Measurements from ENCODE around the gene ABCD3.
A peak's percentile ranks its signal among the peaks of the same experiment; 100 is the strongest.

Gene ABCD3

DNA sequence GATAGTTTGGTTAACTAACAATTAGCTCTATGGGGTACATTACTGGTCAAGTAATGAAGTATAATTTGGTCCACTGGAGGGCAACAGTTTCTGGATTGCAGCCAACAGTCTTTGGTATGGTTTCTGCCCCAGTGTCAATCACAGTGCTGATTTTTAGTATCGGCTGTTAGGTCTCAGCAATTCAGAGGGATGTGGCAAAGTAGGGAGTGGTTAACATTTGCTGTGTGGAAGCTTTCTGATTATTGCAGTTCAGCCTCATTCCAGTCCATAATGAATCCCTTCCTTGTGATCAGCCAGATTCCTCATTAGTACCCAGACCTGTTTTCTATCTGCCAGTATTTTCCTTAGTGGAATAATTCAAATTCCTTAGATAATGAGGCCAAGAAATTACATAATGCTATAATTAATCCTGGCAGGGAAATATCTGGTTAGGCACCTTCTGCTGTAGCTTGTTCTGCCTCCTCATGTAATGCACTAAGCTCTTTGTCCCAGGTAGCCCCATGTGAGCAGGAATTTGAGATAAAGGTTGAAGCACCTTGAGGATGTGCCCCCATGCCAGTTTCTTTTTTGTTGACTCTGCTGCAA lies 109.3 kb downstream of the ABCD3 start:
- no peak for DNase-seq (ENCODE audit: low spot score)

- DNase-seq (ENCODE audit: low spot score) = no peak
Measured at GRCh38 chr1:94528299-94528698, 110.1 kb downstream of the ABCD3 start.

DNA sequence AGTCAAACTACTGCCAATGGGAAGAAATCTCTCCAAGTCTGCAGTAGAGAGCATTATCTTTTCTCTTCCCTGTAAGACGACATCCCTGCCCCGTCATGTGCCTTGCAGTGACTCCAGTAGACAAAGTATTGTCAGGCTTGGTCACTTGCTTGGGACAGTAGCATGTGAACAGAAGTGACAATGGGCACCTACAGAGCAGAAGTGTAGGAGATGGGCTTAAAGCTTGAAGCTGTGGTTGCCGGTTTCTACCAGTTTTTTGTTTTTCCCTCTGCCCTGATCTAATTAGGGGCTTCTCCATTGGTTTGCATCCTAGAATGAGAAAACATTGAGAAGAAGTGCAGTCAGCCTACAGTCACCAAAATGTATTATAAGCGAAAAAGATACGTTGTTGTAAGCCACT lies 110.6 kb downstream of the ABCD3 start:
- DNase-seq (ENCODE audit: low spot score) = no peak

GRCh38 chr1:94529416-94529815 lies 111.2 kb downstream of the ABCD3 start:
- no peak for DNase-seq (ENCODE audit: low spot score)

GRCh38 chr1:94530373-94530878 lies 112.2 kb downstream of the ABCD3 start:
- DNase-seq (ENCODE audit: low spot score) = no peak

GRCh38 chr1:94531664-94532063 lies 113.5 kb downstream of the ABCD3 start:
- no peak for DNase-seq (ENCODE audit: low spot score)

DNA sequence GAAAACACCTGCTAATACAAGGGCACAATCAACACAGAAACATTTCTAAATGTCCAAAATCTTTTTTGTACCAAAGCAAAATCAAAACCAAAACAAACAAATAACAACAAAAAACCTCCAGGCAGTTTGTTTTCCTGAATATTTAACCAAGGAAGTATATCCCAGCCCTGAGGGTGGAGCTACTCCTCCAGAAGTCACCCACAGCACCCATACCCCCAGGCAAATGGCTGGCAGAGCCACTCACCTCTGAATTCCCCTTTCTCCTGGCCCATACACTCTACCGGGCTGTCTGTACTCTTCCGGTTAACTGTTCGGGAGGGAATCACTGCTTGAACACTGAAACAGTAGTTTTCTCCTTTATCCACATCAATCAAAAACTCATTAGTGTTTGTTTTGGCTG lies 113.9 kb downstream of the ABCD3 start:
- no peak for DNase-seq (ENCODE audit: low spot score)

DNA sequence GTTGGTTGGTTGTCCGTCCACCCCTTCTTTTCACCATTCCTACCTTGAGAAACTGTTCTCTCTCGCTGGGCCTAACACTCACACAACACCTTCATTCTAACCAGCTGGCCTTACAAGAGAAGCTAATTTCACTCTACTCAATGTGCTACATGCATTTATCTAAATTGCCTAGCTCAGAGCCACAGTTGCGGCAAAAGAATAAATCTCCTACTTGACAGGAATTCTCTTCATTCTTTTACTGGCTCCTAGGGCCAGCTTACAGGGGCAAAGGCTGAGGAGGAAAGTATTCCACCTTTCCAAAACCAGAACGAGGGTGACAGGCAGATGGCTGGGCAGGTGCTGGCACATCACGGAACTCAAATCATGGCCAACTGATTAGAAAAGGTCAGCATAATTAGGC lies 116.9 kb downstream of the ABCD3 start:
- DNase-seq (ENCODE audit: low spot score) = no peak

GRCh38 chr1:94535879-94536278 lies 117.7 kb downstream of the ABCD3 start:
- DNase-seq (ENCODE audit: low spot score) = no peak

DNA sequence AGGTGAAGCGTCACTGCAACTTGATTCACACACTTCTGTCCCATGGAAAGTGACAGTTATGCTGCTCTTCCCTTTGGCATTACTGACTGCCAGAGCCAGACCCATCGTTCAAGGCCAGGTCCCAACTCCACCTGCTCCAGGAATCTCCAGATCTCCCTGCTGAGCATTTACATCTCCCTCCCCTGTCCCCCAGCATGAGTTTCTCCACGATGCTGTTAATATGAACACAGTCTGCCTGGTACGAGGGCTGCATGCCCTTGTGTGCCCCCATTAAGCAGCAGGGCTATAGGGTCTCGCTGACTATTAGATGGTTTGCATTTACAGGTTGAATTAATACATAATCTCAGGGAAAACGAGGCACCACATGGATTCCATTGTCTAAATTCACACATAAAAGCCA lies 119.1 kb downstream of the ABCD3 start:
- no peak for DNase-seq (ENCODE audit: low spot score)

DNA sequence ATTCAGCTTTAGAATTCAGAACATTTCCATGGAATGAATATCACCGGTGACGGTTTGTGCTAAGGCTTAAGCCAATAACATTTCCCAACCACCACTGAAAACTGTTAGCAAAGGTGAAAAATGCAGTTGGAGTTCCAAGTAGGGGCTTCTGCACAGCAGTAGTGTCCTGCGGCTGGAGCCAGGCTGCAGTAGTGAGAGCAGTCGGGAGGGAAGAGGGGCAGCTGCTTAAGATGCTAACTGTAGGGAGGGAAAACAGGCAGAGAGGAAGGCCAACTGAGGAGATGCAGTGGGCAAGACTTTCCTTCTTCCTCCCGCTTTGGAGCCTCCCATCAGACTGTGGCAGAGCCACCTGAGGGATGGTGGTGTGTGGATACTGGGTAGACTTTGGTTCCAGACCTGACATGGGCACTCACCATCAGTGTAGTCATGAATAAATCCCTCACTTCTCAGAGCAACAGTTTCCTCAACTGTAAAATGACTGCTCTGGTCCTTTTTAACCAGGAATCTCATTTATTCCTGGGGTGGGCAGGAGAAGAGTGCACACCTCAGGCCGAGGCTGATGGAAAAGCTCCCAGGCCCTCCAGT lies 120.1 kb downstream of the ABCD3 start:
- DNase-seq (ENCODE audit: low spot score) = no peak

DNA sequence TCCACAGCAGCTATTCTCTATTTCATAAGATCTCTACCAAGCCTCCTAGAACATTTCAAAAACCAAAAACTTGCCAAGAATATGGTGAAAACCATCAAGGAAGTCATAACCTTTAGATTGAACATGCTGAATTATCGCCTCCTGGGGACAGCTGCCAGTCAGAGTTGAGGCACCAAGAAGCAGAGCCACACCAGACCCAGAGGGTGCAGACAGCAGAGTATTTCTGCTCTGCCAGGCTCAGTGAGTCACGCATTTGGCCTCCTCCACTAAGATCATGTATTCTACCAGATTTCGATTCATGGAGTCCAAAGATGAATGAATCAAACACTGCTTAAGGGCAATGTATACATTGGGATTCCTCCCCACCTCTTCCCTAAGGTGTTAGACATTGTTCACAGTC lies 121.3 kb downstream of the ABCD3 start:
- DNase-seq (ENCODE audit: low spot score) = no peak

- DNase-seq (ENCODE audit: low spot score) = no peak
Measured at GRCh38 chr1:94540440-94541245, 122.5 kb downstream of the ABCD3 start.

DNA sequence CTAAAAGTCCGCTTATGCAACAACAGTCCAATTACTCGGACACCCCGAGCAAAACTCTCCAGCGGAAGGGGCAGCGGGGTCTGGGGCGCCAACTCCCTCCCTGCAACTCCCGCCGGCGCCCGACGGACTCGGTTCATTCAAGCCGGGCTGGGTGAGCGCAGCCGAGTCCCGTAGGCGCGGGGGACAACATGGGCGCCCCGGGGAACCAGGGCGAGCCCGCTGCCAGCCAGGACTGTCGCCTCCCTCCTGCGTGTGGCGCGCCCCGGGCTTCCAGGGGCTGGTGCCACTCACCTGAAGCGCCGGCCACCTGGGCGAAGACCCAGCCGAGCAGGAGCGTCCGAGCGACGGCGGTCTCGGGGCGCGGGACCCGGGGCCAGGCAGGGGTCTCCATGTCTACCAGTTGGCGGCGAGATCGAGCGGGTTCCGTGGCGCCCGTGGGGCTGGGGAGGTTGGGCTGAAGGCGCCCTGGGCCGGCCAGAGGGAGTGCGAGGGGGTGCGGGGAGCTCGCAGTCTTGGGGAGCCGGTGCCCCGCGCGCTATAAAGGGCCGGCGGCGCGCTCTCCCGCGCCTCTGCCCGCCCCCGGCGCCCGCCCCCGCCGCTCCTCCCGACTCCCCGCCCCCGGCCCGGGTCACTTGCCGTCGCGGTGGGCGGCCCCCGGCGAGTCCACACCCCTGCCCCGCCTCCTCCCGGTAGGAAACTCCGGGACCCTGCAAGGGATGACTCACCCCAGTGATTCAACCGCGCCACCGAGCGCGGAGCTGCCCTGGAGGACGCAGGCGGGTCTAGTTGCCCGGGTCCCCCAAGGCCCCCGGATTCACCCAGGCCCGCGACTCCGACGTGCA lies 123.3 kb downstream of the ABCD3 start, which contains the start of gene F3:
Gene F3, minus strand, starts transcription at position 514 of the 842 bp plus-strand sequence. Its CDS starts 123 bp downstream, at position 391.
- DNase-seq (ENCODE audit: low spot score) = peak; percentile 68

DNA sequence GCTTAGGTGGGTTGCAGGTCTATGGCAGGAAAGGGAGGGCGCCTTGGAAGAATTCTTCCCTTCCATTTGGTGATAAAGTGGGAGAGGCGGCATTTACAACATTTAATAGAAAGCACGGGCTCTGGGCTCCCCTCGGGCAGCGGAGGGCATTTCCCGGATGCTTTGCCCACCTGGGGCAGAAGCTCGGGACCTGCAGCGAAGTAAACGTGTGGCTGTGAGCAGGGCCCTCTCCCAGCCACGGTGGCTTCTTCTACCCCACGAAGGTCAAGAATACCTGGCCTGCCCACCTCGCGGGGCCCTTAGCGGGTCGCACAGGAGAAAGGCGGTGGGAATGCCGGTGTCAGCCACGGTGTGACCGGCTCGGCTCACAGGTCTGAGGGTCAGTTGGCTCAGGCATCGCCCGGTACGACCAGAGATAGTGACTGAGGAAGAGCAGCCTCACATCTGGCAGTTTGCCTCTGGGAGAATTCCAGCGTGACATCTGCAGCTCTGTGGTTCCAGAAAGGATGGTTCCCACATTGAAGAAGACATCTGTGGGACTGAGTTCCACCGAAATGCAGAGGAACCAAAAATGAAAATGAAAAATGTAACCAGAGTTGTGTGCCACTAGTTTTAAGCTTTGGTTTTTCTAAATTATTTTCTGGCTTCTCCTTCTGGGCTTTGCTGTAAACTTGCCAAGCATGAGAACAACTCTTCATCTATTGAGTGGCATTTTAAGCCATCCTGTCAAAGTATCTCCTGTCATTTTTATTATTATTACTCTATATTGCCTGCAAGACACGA lies 124.1 kb downstream of the ABCD3 start:
- DNase-seq (ENCODE audit: low spot score) = no peak

GRCh38 chr1:94543001-94543400 lies 124.8 kb downstream of the ABCD3 start:
- no peak for DNase-seq (ENCODE audit: low spot score)

- no peak for DNase-seq (ENCODE audit: low spot score)
Measured at GRCh38 chr1:94543893-94544635, 125.9 kb downstream of the ABCD3 start.

DNA sequence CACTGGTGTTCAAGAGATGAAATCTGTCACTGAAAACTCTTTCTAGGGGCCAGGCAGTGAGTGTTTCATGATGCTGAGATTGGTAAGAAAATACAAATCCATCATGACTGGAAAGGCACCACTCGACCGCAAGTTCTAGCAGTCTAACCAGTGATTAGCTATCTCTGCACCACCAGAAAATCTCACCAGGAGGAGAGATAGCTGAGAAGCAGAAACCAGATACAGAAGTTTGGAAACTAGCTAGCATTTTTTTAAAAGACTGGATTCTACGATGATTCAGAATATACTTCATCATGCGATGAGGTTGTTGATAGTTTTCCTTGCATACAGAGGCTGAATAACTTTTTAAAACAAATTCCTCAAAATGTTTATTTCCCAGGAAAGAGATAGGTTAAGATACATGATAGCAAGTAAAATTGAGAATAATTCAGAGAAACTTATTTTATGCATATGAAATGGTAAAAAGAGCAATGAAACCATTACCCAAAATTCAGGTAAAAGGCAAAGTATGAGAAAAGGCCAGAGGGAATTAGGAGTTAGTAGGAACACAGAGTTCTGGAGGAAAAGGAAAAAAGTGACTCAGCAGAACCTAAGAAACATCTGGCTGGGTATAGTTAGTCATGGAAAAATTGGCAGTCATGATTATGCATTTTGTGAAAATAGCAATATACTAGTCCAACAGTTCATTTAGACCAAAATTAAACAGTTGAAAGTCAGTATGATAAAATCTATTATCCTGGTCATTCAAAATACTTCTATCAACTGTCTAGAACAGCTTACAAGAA lies 126.7 kb downstream of the ABCD3 start:
- DNase-seq (ENCODE audit: low spot score) = no peak

DNA sequence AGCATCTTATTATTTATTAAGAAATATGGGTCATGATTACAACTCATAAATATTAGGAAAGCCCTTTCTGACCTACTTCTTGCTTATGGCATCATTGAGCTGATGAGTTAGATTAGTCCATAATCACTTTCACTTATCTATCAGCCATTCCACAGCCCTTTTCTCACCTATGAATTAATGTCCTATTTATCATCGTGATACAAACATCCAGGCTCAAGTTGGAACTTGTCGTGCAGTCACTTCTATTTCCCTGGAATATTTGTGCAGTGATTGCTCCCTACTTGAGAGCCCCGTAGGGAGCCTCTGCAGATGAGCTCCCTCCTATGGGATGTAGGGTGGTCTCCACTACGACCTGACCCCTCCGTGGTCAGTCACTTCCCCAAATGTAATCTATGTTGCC lies 131.5 kb downstream of the ABCD3 start:
- no peak for DNase-seq (ENCODE audit: low spot score)

DNA sequence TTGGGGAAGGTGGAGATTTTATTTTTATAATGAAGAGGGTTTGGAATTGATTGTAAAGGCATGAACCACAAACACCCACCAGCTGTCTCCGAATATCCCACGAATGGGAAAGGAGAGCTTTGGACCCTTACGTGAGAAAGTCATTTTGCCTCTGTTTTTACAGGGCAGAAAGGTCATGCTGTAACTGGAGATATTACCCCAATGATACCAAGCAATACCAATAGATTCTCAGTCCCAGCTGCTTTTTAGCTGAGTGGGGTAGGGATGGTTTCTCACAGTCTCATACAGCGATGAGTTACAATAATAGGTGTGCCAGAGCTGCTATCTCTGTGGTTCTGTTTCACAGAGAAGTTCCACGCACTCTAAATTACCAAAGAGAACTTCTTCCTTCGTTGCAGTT lies 132.2 kb downstream of the ABCD3 start:
- no peak for DNase-seq (ENCODE audit: low spot score)
